Measurements from ENCODE around the gene MAG. TPM values are rescaled to one million over a fixed set of nuclear protein-coding genes. Genes with fewer than 3 reads are reported as not detected.
"Not testable (repeated sequence)": the region's sequence is repeated elsewhere in the genome, so short reads cannot be mapped to it uniquely, and the experiment has no call there.

MAG gene
- total RNA-seq, 1 experiment from 2014 or later, result not detected

DNA sequence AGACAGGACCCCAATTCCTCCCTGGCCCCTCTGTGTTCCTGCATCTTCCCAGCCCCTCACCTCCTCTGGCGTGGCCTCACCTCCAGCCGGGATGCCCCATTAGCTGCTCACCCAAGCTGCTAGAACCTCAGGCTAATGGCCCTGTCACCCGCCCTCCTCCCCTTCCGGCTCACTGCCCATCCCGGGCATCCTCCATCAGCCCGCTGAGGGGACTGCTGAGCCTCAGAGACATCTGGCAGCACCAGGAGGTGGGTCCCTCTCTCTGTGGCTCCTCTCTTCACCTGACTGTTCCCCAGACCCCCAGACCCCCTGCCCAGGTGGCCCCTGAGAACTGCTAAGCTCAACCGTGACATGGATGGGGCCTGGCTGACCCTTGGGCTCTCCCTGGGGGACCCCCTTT, 58.6 kb downstream of the MAG start:
- no peak for DNase-seq (ENCODE audit: low spot score)
- in situ Hi-C loops (cut with HindIII; ENCODE audit: low sequenced_read_pairs), result loop anchor here (5.0 kb wide), 1 partner anchor 82 kb away; no protein-coding TSS in a partner anchor

DNA sequence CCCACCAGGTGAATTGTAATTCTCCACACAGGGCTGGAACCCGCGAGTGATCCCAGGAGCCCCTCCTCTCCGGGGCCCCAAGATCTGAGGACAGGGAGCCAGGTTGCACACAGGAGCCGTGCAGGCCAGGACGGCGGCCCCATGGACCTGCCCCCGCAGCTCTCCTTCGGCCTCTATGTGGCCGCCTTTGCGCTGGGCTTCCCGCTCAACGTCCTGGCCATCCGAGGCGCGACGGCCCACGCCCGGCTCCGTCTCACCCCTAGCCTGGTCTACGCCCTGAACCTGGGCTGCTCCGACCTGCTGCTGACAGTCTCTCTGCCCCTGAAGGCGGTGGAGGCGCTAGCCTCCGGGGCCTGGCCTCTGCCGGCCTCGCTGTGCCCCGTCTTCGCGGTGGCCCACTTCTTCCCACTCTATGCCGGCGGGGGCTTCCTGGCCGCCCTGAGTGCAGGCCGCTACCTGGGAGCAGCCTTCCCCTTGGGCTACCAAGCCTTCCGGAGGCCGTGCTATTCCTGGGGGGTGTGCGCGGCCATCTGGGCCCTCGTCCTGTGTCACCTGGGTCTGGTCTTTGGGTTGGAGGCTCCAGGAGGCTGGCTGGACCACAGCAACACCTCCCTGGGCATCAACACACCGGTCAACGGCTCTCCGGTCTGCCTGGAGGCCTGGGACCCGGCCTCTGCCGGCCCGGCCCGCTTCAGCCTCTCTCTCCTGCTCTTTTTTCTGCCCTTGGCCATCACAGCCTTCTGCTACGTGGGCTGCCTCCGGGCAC, 59.6 kb downstream of the MAG start:
- no peak for DNase-seq (ENCODE audit: low spot score)
- in situ Hi-C loops (cut with HindIII; ENCODE audit: low sequenced_read_pairs), result loop anchor here (5.0 kb wide), 1 partner anchor 81 kb away; no protein-coding TSS in a partner anchor

DNA sequence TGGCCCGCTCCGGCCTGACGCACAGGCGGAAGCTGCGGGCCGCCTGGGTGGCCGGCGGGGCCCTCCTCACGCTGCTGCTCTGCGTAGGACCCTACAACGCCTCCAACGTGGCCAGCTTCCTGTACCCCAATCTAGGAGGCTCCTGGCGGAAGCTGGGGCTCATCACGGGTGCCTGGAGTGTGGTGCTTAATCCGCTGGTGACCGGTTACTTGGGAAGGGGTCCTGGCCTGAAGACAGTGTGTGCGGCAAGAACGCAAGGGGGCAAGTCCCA, 60.2 kb downstream of the MAG start:
- in situ Hi-C loops (cut with HindIII; ENCODE audit: low sequenced_read_pairs), result loop anchor here (5.0 kb wide), 1 partner anchor 80 kb away; no protein-coding TSS in a partner anchor
- no peak for DNase-seq (ENCODE audit: low spot score)

DNA sequence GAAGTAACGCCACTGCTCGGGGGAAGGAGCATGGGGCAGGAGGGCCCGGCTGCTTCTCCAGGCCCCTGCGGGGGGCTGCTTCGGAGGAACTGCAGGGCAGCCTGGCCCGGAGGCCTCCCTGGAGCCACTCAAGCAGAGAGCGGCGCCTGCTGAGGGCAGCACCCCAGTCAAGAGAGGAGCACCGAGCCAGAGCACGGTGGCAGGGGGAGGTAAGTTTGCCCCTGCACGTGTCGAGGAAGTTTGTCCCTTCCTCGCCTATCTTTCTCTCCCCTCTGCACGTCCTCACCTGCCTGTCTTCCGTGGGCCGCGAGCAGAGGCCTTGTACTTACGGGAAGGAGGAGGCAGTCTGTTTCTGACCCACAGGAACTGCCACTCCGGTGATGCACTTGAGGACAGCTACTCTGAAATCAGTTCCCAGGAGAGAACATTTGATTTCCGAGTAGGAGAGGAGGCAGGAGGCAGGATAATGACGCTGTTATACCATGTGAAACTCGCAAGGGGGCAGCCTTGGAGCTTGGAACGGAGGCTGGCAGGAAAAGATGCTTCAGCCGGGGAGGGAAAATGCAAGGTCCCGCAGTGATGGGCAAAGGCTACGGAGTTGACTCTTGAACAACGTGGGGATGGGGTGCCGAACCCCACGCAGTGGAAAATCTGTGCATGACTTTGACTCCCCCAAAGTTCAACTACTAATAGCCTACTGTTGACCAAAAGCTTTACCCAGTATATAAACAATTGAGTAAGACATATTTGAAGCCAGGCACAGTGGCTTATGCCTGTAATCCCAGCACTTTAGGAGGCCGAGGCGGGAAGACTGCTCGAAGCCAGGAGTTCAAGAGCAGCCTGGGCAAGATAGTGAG, 60.7 kb downstream of the MAG start:
- DNase-seq (ENCODE audit: low spot score), result peak; percentile 64
- in situ Hi-C loops (cut with HindIII; ENCODE audit: low sequenced_read_pairs), result loop anchor here (5.0 kb wide), 1 partner anchor 80 kb away; no protein-coding TSS in a partner anchor

DNA sequence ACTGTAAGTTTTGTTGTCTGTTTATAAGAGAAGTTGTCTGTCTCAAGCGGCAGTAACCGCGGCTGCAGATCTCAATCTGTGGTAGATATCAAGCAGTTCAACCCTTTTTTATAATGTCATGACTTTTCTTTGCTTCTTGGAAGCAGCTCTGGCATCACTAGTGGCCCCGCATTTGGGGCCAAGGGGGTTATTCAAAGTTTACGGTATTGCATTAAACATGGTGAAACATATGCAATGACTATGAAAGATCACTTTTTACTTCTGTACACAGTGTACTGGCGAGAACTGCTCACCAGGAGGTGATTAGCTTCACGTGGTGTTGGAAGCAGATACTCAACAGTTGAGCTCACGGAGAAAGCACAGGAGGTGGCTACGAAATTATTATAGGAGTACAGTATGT, 61.7 kb downstream of the MAG start:
- in situ Hi-C loops (cut with HindIII; ENCODE audit: low sequenced_read_pairs), result loop anchor here (5.0 kb wide), 1 partner anchor 79 kb away; no protein-coding TSS in a partner anchor
- no peak for DNase-seq (ENCODE audit: low spot score)

DNA sequence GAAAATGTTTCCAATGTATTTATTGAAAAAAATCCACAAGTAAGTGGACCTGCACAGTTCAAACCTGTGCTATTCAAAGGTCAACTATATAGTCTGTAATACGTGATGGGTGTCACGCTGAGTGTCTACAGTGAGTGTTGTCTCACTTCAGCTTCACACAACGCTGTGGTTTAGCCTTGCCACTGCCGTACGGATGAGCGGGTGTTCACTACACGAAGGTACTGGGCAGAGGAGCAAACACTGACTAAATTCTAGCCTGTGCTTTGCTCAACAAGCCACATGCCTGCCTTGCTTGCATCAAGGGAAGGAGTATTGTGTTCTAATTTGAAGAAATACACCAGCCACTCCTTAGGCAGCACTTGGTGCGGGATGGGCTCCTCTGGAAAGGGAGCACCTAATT, 62.9 kb downstream of the MAG start:
- no peak for DNase-seq (ENCODE audit: low spot score)
- in situ Hi-C loops (cut with HindIII; ENCODE audit: low sequenced_read_pairs), result loop anchor here (5.0 kb wide), 1 partner anchor 77 kb away; no protein-coding TSS in a partner anchor

DNA sequence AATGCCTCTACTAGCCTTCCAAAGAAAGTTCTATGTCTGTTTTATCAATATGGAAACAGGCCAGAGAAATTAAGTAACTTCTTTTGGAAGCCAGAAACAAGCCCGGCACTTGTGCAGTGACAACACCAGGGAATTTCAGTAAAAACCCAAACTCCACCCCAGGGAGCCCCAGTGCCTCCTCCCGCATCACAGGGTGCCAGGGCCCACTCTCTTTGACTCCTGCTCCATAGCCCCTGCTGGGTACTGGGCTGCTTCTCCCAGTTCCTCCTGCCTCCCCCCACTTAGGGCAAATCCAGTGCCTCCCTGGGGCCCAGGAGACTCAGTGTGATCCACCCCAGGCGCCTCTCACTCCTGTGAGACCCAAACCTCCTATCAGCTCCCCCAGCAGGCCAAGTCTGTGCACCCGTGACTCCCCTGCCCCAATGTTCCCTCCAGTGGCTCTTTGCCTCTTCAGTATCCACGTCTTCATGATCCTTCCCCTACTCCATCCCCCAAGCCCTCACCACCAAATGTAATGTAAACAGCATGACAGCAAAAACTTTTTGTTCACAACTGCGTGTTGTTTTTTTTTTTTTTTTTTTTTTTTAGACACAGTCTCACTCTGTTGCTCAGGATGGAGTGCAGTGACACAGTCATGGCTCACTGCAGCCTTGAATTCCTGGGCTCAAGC, 64.0 kb downstream of the MAG start:
- in situ Hi-C loops (cut with HindIII; ENCODE audit: low sequenced_read_pairs), result no loop called here
- DNase-seq (ENCODE audit: low spot score), result no peak

DNA sequence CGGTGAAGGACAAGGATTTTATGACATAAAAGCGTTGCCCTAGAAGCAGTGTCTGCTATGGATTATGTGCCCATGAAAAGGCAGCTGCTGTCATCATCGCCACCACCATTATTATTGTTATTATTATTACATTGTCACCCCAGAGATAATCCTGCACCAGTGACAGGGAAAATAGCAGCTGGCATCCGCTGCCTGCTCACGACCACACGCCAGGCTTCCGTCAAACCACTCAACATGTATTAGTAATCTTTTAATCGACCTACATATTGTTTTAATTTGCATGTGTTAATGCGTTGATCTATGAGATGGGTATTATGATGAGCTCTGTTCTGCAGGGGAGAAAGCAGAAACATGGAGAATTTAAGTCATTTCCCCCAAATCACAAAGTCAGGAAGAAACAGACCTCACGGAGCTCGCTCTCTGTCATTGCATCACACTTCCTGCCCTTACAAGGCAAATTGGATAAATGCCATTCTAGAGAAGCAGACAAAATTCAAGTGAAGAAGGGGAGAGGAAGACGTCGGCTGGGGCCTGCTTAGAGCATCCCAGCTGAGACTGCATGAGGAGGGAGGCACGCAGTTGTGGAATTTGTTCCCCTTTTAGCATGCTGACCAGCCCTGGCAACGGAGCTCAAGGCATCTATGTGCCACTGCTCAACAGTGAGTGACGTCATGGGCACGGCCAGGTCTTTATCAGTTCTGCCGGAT, 66.1 kb downstream of the MAG start, which contains the start of gene FFAR3:
FFAR3 (plus strand) TSS at position 594 of the 707 bp plus-strand sequence. CDS start 431 bp downstream, outside the sequence.
- no peak for DNase-seq (ENCODE audit: low spot score)
- in situ Hi-C loops (cut with HindIII; ENCODE audit: low sequenced_read_pairs), result no loop called here

DNA sequence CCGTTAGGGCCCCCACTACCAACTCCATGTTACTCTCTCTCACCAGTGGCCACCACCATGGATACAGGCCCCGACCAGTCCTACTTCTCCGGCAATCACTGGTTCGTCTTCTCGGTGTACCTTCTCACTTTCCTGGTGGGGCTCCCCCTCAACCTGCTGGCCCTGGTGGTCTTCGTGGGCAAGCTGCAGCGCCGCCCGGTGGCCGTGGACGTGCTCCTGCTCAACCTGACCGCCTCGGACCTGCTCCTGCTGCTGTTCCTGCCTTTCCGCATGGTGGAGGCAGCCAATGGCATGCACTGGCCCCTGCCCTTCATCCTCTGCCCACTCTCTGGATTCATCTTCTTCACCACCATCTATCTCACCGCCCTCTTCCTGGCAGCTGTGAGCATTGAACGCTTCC, 66.9 kb downstream of the MAG start:
- in situ Hi-C loops (cut with HindIII; ENCODE audit: low sequenced_read_pairs), result not testable (repeated sequence)

DNA sequence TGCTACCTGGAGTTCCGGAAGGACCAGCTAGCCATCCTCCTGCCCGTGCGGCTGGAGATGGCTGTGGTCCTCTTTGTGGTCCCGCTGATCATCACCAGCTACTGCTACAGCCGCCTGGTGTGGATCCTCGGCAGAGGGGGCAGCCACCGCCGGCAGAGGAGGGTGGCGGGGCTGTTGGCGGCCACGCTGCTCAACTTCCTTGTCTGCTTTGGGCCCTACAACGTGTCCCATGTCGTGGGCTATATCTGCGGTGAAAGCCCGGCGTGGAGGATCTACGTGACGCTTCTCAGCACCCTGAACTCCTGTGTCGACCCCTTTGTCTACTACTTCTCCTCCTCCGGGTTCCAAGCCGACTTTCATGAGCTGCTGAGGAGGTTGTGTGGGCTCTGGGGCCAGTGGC, 67.4 kb downstream of the MAG start:
- DNase-seq (ENCODE audit: low spot score); in situ Hi-C loops (cut with HindIII; ENCODE audit: low sequenced_read_pairs): not testable (repeated sequence)

More for the DNA sequence above, 66.9 kb downstream of the MAG start:
- not testable (repeated sequence) for DNase-seq (ENCODE audit: low spot score)

DNA sequence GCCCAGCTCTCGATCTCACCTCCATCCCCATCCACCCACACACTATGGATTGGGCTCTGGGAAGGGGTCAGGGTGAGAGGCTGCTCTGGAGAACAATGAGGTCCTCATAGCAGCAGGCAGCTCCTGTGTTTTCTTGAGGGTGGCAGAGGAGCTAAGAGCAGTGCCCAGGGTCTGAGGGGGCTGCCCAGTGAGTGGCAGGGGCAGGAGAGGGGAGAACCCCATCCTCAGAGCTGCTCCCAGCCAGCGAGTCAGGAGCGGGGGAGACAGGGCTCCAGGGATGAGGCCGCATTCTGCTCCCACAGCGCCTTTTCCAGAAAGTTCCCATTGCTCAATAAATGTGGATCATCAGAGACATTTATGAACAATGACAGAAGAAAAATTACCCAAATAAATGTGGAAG, 68.1 kb downstream of the MAG start:
- in situ Hi-C loops (cut with HindIII; ENCODE audit: low sequenced_read_pairs), result not testable (repeated sequence)

DNA sequence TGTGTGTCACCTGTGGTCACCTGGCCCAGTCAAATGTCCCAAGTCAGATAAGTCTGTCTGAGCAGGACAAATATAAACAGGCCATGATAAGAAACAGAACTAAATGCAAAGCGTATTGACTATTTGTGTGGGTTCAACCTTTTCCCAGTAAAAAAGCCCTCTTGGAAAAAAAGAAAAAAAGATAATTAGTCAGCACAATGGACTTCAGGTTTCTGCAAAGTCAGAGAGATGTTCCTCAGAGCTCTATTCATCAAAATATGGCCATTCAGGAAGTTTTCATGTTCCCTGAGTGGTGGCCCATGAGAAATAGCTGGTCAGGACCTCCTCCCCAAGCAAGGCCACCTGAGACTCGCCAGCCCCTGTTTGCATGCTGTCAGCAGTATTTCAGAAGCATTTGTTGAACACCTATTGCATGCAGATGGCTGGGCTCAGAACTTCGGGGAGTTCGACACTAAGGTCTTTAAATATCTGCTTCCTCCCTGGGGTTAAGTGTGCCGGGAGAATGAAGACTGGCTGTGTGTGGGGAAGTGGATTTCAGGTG, 69.0 kb downstream of the MAG start:
- no peak for DNase-seq (ENCODE audit: low spot score)
- in situ Hi-C loops (cut with HindIII; ENCODE audit: low sequenced_read_pairs), result no loop called here

More for the DNA sequence above, 68.1 kb downstream of the MAG start:
- not testable (repeated sequence) for DNase-seq (ENCODE audit: low spot score)

DNA sequence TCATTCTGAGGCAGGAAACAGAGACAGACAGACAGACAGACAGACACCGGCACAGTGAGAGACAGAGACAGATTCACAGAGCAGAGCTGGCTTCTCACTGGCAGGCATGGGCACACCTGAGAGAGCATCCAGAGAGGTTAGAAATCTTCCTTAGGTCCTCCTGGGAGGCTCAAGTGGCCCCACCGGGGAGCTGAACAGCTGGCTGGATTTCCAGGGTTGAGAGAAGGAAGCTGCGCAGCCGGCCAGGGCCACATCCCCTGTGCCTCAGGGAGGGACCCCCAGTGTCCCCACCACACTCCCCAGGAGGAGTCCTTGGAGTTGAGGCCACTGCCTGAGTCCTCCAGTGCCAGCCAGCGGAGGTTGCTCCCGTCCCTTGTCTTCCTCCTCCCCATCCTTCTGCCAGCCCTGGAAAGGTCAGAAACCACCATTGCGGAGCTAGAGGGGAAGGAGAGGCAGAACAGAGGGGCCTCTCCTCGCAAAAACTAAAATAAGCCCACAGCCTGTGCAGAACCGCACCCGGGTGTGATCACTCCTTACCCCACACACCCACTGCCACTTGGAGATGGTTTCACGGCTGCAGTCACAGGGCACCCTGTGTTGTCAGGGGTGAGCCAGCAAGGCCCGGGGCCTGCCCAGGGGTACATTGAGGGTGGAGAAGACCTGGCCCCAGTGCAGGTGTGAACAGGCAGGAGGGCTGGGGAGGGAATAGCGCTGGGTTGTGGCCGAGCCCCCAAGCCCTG, 70.5 kb downstream of the MAG start:
- in situ Hi-C loops (cut with HindIII; ENCODE audit: low sequenced_read_pairs), result no loop called here
- DNase-seq (ENCODE audit: low spot score), result no peak

DNA sequence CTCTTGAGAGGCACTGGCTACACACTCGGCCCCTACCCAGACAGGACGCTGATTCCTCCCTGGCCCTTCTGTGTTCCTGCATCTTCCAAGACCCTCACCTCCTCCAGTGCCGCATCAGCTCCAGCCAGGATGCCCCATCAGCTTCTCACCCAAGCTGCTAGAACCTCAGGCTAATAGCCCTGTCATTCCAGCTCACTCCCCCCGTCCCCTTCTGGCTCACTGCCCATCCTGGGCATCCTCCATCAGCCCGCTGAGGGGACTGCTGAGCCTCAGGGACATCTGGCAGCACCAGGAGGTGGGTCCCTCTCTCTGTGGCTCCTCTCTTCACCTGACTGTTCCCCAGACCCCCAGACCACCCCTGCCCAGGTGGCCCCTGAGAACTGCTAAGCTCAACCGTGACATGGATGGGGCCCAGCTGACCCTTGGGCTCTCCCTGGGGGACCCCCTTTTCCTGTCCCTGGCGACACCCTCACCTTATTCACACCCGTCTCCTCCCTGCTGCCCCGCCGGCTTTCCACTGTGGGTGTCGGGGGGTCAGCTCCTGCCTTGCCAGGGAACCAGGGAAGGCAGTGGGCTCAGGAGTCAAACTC, 71.1 kb downstream of the MAG start:
- in situ Hi-C loops (cut with HindIII; ENCODE audit: low sequenced_read_pairs), result no loop called here

More for the DNA sequence above, 71.1 kb downstream of the MAG start:
- no peak for DNase-seq (ENCODE audit: low spot score)

All from G401 (cell line).